GM23248 (cell line): ENCODE data around the gene KLRK1. TPM values are rescaled to one million over a fixed set of nuclear protein-coding genes. Genes with fewer than 3 reads are reported as not detected.
A peak's percentile ranks its signal among the peaks of the same experiment; 100 is the strongest.
"Not testable (repeated sequence)": the region's sequence is repeated elsewhere in the genome, so short reads cannot be mapped to it uniquely, and the experiment has no call there.

Experiments
- DNase-seq: peaks from one replicate; pipeline ENCODE4 v3.0.0-alpha.2; 2015
- H2AFZ ChIP-seq: fragments of 200-600 bp; sonication (generic); 2 replicates; pipeline ENCODE4 v1.6.1; 2016; ENCODE audit warnings: antibody characterized with exemption
- H3F3A ChIP-seq: fragments of 200-600 bp; sonication (generic); 2 replicates; pipeline ENCODE4 v1.6.1; 2016; ENCODE audit warnings: mild to moderate bottlenecking, antibody characterized with exemption, mixed run types; ENCODE audit not compliant: insufficient read depth
- H3K27ac ChIP-seq: fragments of 200-600 bp; sonication (generic); 2 replicates; pipeline ENCODE4 v1.5.1; 2016; ENCODE audit warnings: mild to moderate bottlenecking
- H3K27me3 ChIP-seq: fragments of 200-600 bp; sonication (generic); replicated peaks from 2 replicates; pipeline ENCODE4 v1.6.1; 2016; ENCODE audit warnings: mild to moderate bottlenecking; ENCODE audit not compliant: insufficient read depth
- H3K36me3 ChIP-seq: fragments of 200-600 bp; sonication (generic); 2 replicates; pipeline ENCODE4 v1.6.1; 2016; ENCODE audit warnings: low read depth, mild to moderate bottlenecking
- H3K4me1 ChIP-seq: fragments of 200-600 bp; sonication (generic); 2 replicates; pipeline ENCODE4 v1.6.1; 2016; ENCODE audit warnings: mild to moderate bottlenecking; ENCODE audit not compliant: insufficient read depth
- H3K4me2 ChIP-seq: fragments of 200-600 bp; sonication (generic); one replicate; pipeline ENCODE4 v1.6.1; 2016; ENCODE audit warnings: mild to moderate bottlenecking; ENCODE audit not compliant: unreplicated experiment
- H3K4me3 ChIP-seq: fragments of 200-600 bp; sonication (generic); 2 replicates; pipeline ENCODE4 v1.5.1; 2016; ENCODE audit warnings: mild to moderate bottlenecking
- H3K79me2 ChIP-seq: fragments of 200-600 bp; sonication (generic); 2 replicates; pipeline ENCODE4 v1.6.1; 2016; ENCODE audit warnings: mild to moderate bottlenecking; ENCODE audit not compliant: insufficient read depth
- H3K9ac ChIP-seq: fragments of 200-600 bp; sonication (generic); 2 replicates; pipeline ENCODE4 v1.6.1; 2016; ENCODE audit warnings: mild to moderate bottlenecking
- H3K9me2 ChIP-seq: fragments of 200-600 bp; sonication (generic); 2 replicates; pipeline ENCODE4 v1.6.1; 2016; ENCODE audit warnings: mixed run types, mild to moderate bottlenecking, moderate library complexity; ENCODE audit not compliant: insufficient read depth
- H3K9me3 ChIP-seq: fragments of 200-600 bp; sonication (generic); one replicate; pipeline ENCODE4 v1.6.1; 2017; ENCODE audit warnings: low read depth
- H4K20me1 ChIP-seq: fragments of 200-600 bp; sonication (generic); 2 replicates; pipeline ENCODE4 v1.6.0; 2016; ENCODE audit not compliant: insufficient read depth
- EZH2 ChIP-seq: fragments of 200-600 bp; sonication (generic); IDR thresholded peaks from 2 replicates; pipeline ENCODE4 v1.6.1; 2018; ENCODE audit warnings: antibody characterized with exemption, mild to moderate bottlenecking; ENCODE audit not compliant: insufficient read depth, poor library complexity, severe bottlenecking
- EZH2phosphoT487 ChIP-seq: fragments of 200-600 bp; sonication (generic); IDR thresholded peaks from 2 replicates; pipeline ENCODE4 v1.6.1; 2018; ENCODE audit warnings: antibody characterized with exemption, moderate library complexity, mild to moderate bottlenecking, low read depth; ENCODE audit not compliant: insufficient read depth
- WGBS, 2 experiments: methylation state at CpG; one replicate each; pipeline ENCODE4 v1.1.6; 2015 to 2017; ENCODE audit warnings: low lambda C conversion rate in 2 of 2, low coverage in 1 of 2; ENCODE audit errors: missing lambda C conversion rate in 2 of 2; 5-methylcytosine and 5-hydroxymethylcytosine counted together
- in situ Hi-C: fragments of 300-500 bp; cut with MboI; formaldehyde crosslinking; loops from 2 replicates; pipeline ENCODE4 v1.15.0; 2020
- polyA plus RNA-seq: library from polyadenylated mRNA; unstranded; fragments of >200 nt; fragmentation: Nextera tagmentation; extraction: Ambion mirVana; gene quantifications from 2 replicates; pipeline ENCODE4 v1.2.1, GENCODE V29; 2016
- total RNA-seq: library from RNA; depleted of rRNA; stranded (reverse); fragments of >200 nt; shearing (Covaris generic); gene quantifications from 2 replicates; pipeline ENCODE4 v1.2.3, GENCODE V29; 2014

The KLRK1 gene
- total and polyA plus RNA-seq, 2 experiments from 2014 or later = not detected

GRCh38 chr12:10341892-10342509 is 47.8 kb downstream of the KLRK1 start:
- Histone ChIP-seq H3K4me2 (no peak overlapping the region), H3K4me3 (no peak overlapping the region), H3F3A (no peaks in the 10 kb centered on the region), H3K9me2 (no peaks in the 10 kb centered on the region), H3K4me1 (peaks cover 14% of the 10 kb centered on the region), H3K9ac (no peak overlapping the region), H3K79me2 (no peaks in the 10 kb centered on the region), H3K9me3 (no peaks in the 10 kb centered on the region), H3K27ac (no peak overlapping the region), H3K27me3 (no peaks in the 10 kb centered on the region), H4K20me1 (no peaks in the 10 kb centered on the region), H3K36me3 (no peaks in the 10 kb centered on the region), H2AFZ (no peak overlapping the region)
- in situ Hi-C loops = no loop called here
- DNase-seq = no peak
- 91 to 96% methylated on average over 1 of the region's 1 CpG for WGBS, 2 experiments
- TF ChIP-seq EZH2 = no peak
- TF ChIP-seq EZH2phosphoT487 = no peak

- H3K4me3 ChIP-seq, DNase-seq, H3K27ac ChIP-seq, H3K79me2 ChIP-seq, H4K20me1 ChIP-seq, H3K9me2 ChIP-seq, H3K4me2 ChIP-seq, in situ Hi-C loops, H3F3A ChIP-seq, H3K36me3 ChIP-seq, H3K9ac ChIP-seq, H3K27me3 ChIP-seq, H2AFZ ChIP-seq, H3K9me3 ChIP-seq: not testable (repeated sequence)
- WGBS, 2 experiments = 66 to 75% methylated on average over 2 of the region's 2 CpGs
- H3K4me1 ChIP-seq = peaks cover 14% of the 10 kb centered on the region
Measured at GRCh38 chr12:10340946-10341345, 48.9 kb downstream of the KLRK1 start.

GRCh38 chr12:10339053-10339840 is 50.6 kb downstream of the KLRK1 start:
- Histone ChIP-seq H2AFZ (peak overlapping the region; percentile 57), H3K4me2 (peak overlapping the region; percentile 54), H4K20me1 (no peaks in the 10 kb centered on the region), H3K9me3 (no peaks in the 10 kb centered on the region), H3K4me1 (peaks cover 14% of the 10 kb centered on the region), H3K9ac (no peak overlapping the region), H3K9me2 (no peaks in the 10 kb centered on the region), H3K27me3 (no peaks in the 10 kb centered on the region), H3K4me3 (0 out of 2 replicates have a peak overlapping the region, but pooled peaks have one; percentile 24), H3K79me2 (no peaks in the 10 kb centered on the region), H3K36me3 (no peaks in the 10 kb centered on the region), H3K27ac (peak overlapping the region; percentile 22; the same call in 1 of the 2 replicates), H3F3A (no peaks in the 10 kb centered on the region)
- in situ Hi-C loops = no loop called here
- 41 to 42% methylated on average over 9 of the region's 9 CpGs for WGBS, 2 experiments
- DNase-seq = peak; percentile 59
- no peak for TF ChIP-seq EZH2phosphoT487
- TF ChIP-seq EZH2 = no peak

DNA sequence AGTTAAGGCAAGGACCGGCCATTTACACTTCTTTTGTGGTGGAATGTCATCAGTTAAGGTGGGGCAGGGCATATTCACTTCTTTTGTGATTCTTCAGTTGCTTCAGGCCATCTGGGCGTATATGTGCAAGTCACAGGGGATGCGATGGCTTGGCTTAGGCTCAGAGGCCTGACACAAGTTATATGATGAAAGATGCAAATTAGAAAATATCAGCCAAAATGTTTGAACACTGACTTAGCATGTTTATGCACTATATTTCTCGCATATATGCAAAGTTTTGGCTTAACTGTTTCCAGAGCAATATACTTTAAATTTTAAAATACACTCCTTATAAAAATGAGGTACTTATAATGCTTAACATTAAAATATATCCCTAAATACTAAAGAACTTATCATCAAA is 51.4 kb downstream of the KLRK1 start:
- H3K4me2 ChIP-seq, H2AFZ ChIP-seq, H3K27ac ChIP-seq, in situ Hi-C loops, H3K27me3 ChIP-seq, H3K9me2 ChIP-seq, H3K4me3 ChIP-seq, H3K79me2 ChIP-seq, H3K9me3 ChIP-seq, H3F3A ChIP-seq, DNase-seq, H4K20me1 ChIP-seq, H3K36me3 ChIP-seq, H3K9ac ChIP-seq: not testable (repeated sequence)
- WGBS, 2 experiments = 83 to 94% methylated on average over 4 of the region's 4 CpGs
- H3K4me1 ChIP-seq = peaks cover 14% of the 10 kb centered on the region

- H3K27me3 ChIP-seq, H3K36me3 ChIP-seq, H3F3A ChIP-seq, H3K9me3 ChIP-seq, H4K20me1 ChIP-seq, H3K9me2 ChIP-seq, H3K4me2 ChIP-seq, H3K27ac ChIP-seq, H3K79me2 ChIP-seq, in situ Hi-C loops, DNase-seq, H3K9ac ChIP-seq, H3K4me3 ChIP-seq, H2AFZ ChIP-seq: not testable (repeated sequence)
- 13 to 25% methylated on average over 4 of the region's 4 CpGs for WGBS, 2 experiments
- peaks cover 14% of the 10 kb centered on the region for H3K4me1 ChIP-seq
Measured at GRCh38 chr12:10336196-10336595, 53.6 kb downstream of the KLRK1 start.
